Epithelial cell of esophagus (primary cell): ENCODE data around the gene GALP.
A peak's percentile ranks its signal among the peaks of the same experiment; 100 is the strongest.
"Not testable (repeated sequence)": the region's sequence is repeated elsewhere in the genome, so short reads cannot be mapped to it uniquely, and the experiment has no call there.

ENCODE experiments used
- DNase-seq: peaks from one replicate; pipeline ENCODE4 v3.0.0; 2010; ENCODE audit warnings: low read depth
- H3K4me3 ChIP-seq: 2 replicates; pipeline ENCODE4 v1.5.1; 2011; ENCODE audit warnings: mild to moderate bottlenecking, low read length, control low read depth
- CTCF ChIP-seq: IDR thresholded peaks from 2 replicates; pipeline ENCODE4 v1.5.1; 2011; ENCODE audit warnings: low read depth, mild to moderate bottlenecking, low read length, control low read depth, inconsistent platforms; ENCODE audit not compliant: insufficient read depth; ENCODE audit errors: missing control alignments

Gene GALP

GRCh38 chr19:56175861-56176307 lies at the start of gene GALP:
Gene GALP, plus strand, starts transcription at chr19:56176008. Its CDS starts 1,101 bp downstream, at chr19:56177109.
- not testable (repeated sequence) for DNase-seq

GRCh38 chr19:56126983-56127780 lies 48.6 kb upstream of the GALP start:
- no peak overlapping the region for H3K4me3 ChIP-seq
- no peak for TF ChIP-seq CTCF
- no peak for DNase-seq

More at GRCh38 chr19:56175861-56176307, at the start of gene GALP:
- H3K4me3 ChIP-seq, result not testable (repeated sequence)

- TF ChIP-seq CTCF, result no peak
Observed at GRCh38 chr19:56130006-56130405, 45.8 kb upstream of the GALP start.

DNA sequence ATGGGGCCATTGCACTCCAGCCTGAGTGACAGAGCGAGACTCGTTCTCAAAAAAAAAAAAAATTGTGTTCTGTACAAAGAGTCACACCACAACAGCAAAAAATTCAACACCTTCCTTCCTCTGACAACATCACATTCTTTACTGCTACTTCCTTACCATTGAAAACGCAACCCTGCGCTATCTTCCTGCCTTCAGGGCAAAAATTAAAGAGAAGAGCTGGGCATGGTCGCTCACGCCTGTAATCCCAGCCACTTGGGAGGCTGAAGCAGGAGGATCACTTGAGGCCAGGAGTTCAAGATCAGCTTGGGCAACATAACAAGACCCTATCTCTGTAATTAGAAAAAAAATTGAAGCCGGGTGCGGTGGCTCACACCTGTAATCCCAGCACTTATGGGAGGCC lies 44.2 kb upstream of the GALP start:
- DNase-seq, result no peak
- TF ChIP-seq CTCF, result no peak
- no peak overlapping the region for H3K4me3 ChIP-seq

More at GRCh38 chr19:56130006-56130405, 45.8 kb upstream of the GALP start:
- DNase-seq, result no peak
- no peak overlapping the region for H3K4me3 ChIP-seq

DNA sequence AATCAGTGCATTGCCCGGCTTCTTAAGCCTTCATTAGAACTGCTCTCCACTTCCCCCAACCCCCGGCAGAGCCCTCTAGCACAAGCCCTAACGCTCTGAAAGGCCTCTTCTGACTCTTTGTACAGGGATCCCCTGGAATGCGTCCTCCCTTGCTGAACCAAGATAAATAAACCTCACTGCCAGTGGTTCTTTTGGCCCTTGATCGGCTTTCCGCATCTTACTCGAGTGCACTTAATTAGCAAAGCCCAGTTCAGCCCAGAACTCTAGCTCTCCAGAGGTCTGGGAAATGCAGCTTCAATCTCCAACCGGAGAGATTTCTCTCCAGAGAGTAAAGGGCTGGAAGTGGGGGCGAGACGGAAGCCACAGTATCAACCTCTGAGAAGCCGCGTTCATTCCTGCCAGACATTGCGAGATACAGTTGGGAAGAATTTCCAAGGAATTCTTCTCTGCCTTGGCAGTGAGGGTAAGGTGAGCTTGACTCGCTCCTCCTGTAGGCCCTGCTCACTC lies 43.4 kb upstream of the GALP start:
- DNase-seq, result no peak
- no peak overlapping the region for H3K4me3 ChIP-seq
- TF ChIP-seq CTCF, result no peak

DNA sequence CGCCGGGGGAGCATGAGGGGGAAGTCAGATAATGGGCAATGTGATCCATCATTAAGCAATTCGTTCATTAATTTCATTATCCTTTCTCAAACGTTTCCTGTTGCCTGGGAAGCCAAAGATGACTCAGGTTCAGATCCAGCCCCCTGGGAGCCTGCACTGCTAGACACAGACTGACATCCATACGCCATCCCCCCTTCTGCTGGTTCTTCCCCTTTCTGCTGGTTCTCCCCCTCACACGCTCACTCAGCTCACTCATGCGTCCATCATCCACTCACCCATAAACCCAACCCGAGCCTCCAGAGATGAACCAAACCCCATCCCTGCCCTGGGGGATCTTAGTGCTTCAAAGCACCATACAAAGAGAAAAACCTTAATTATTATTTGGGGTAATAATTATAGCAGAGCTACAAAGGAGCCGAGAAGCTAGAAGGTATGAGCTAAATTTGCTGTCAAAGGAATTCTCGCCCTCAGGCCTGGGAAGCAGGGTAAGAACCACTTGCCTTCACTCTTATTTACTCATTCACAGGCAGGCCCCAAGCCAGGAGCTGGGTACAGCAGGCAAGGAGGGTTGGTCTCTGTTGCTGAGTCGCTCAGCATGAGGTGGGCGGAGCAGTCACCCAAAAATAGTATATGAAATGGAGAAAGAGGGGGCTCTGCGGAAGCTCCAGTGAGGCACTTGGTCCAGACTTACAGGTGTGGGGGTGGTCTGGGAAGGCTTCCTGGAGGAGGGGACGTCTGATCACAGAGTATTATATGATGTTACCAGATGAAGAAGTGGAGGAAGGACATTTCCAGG lies 41.8 kb upstream of the GALP start:
- DNase-seq, result peak; percentile 30
- TF ChIP-seq CTCF, result no peak
- no peak overlapping the region for H3K4me3 ChIP-seq

DNA sequence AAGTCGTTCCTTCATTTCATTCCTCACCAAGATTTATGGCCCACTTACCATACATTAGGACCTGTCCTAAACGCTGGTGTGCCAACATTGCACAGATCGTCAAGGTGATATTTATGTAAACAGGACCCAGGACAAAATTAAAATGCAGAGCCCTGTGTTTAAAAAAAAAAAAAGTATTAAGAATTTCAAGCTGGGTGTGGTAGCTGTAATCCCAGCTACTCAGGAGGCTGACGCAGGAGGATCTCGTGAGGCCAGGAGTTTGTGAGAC lies 41.2 kb upstream of the GALP start:
- no peak overlapping the region for H3K4me3 ChIP-seq
- DNase-seq, result no peak
- TF ChIP-seq CTCF, result no peak
